Peyer's patch (tissue), 4 donors: ENCODE results near the gene LARP4B. TPM values are rescaled to one million over a fixed set of nuclear protein-coding genes. Genes with fewer than 3 reads are reported as not detected.
A peak's percentile ranks its signal among the peaks of the same experiment; 100 is the strongest.

Experiments used
- DNase-seq, 3 donors: peaks; one replicate each; pipeline ENCODE4 v3.0.0-alpha.2; 2017 to 2019
- H3K27ac ChIP-seq, 4 donors: fragments of 200-600 bp; sonication (generic); one replicate each; pipeline ENCODE4 v1.5.1; 2016 to 2019
- H3K27me3 ChIP-seq, 2 donors: fragments of 200-600 bp; sonication (generic); one replicate each; pipeline ENCODE4 v1.5.1; 2019
- H3K36me3 ChIP-seq, 3 donors: fragments of 200-600 bp; sonication (generic); one replicate each; pipeline ENCODE4 v1.5.1; 2016 to 2019
- H3K4me1 ChIP-seq, 4 donors: fragments of 200-600 bp; sonication (generic); one replicate each; pipeline ENCODE4 v1.5.1; 2016 to 2019
- H3K4me3 ChIP-seq, 4 donors: fragments of 200-600 bp; sonication (generic); 1 replicate in 3 of 4; 2 replicates in 1 of 4; pipeline ENCODE4 v1.5.1; 2016 to 2019; ENCODE audit warnings: mild to moderate bottlenecking in 1 of 4
- H3K9me3 ChIP-seq, 4 donors: fragments of 200-600 bp; sonication (generic); one replicate each; pipeline ENCODE4 v1.5.1; 2016 to 2019; ENCODE audit warnings: mild to moderate bottlenecking in 1 of 4
- CTCF ChIP-seq, 6 experiments: fragments of 450-650 bp in 4 of 6; fragments of 200-600 bp in 2 of 6; sonication (generic) in 1 of 6; IDR thresholded peaks; one replicate each; pipeline ENCODE4 v1.5.1; 2017 to 2019; ENCODE audit warnings: antibody characterized with exemption in 6 of 6, mild to moderate bottlenecking in 3 of 6, moderate library complexity in 1 of 6
- POLR2A ChIP-seq, 2 donors: fragments of 450-650 bp; IDR thresholded peaks; one replicate each; pipeline ENCODE4 v1.5.1; 2017; ENCODE audit warnings: antibody characterized with exemption in 2 of 2, mild to moderate bottlenecking in 2 of 2, moderate library complexity in 2 of 2
- total RNA-seq, 4 donors: library from RNA; depleted of rRNA; stranded (reverse); fragments of >200 nt; gene quantifications; one replicate each; pipeline ENCODE4 v1.1.0, GENCODE V29; 2016

LARP4B gene
- total RNA-seq, 4 donors from 2014 or later = 77.2 to 106 (median 93.3) TPM

- no peaks in the 10 kb centered on the region for H3K36me3 ChIP-seq
- no peak for TF ChIP-seq POLR2A (IDR thresholded peaks at IDR 0.05)
- no peak for TF ChIP-seq CTCF (IDR thresholded peaks at IDR 0.05)
- H3K27me3 ChIP-seq = no peaks in the 10 kb centered on the region
- H3K4me1 ChIP-seq = peaks cover 0 to 17% (median 0%) of the 10 kb centered on the region in 4 donors
- no peak overlapping the region for H3K4me3 ChIP-seq
- DNase-seq = peak in 1 of 3 donors; percentile 45
- no peak overlapping the region for H3K27ac ChIP-seq
- peaks cover 0 to 6% (median 3%) of the 10 kb centered on the region in 4 donors for H3K9me3 ChIP-seq
Observed at GRCh38 chr10:974038-974784, 42.7 kb upstream of the LARP4B start.

- no peaks in the 10 kb centered on the region for H3K36me3 ChIP-seq
- TF ChIP-seq POLR2A (IDR thresholded peaks at IDR 0.05) = no peak
- H3K4me3 ChIP-seq = no peak overlapping the region
- no peaks in the 10 kb centered on the region for H3K27me3 ChIP-seq
- DNase-seq = peak in 1 of 3 donors; percentile 36
- no peak overlapping the region for H3K27ac ChIP-seq
- no peaks in the 10 kb centered on the region for H3K9me3 ChIP-seq
- peaks cover 0 to 17% (median 0%) of the 10 kb centered on the region in 4 donors for H3K4me1 ChIP-seq
Observed at GRCh38 chr10:972763-973162, 41.3 kb upstream of the LARP4B start.

- H3K36me3 ChIP-seq = no peaks in the 10 kb centered on the region
- H3K27me3 ChIP-seq = no peaks in the 10 kb centered on the region
- no peak overlapping the region for H3K27ac ChIP-seq
- peaks cover 0 to 17% (median 0%) of the 10 kb centered on the region in 4 donors for H3K4me1 ChIP-seq
- no peaks in the 10 kb centered on the region for H3K9me3 ChIP-seq
- H3K4me3 ChIP-seq = no peak overlapping the region
- peak in 1 of 3 donors; percentile 41 for DNase-seq
- TF ChIP-seq CTCF (IDR thresholded peaks at IDR 0.05) (no peak), POLR2A (IDR thresholded peaks at IDR 0.05) (no peak)
Observed at GRCh38 chr10:971613-972012, 40.1 kb upstream of the LARP4B start.

GRCh38 chr10:971150-971542 lies 39.6 kb upstream of the LARP4B start:
- H3K36me3 ChIP-seq = no peaks in the 10 kb centered on the region
- TF ChIP-seq CTCF (IDR thresholded peaks at IDR 0.05) (no peak), POLR2A (IDR thresholded peaks at IDR 0.05) (no peak)
- DNase-seq = peak in 1 of 3 donors; percentile 48
- no peaks in the 10 kb centered on the region for H3K9me3 ChIP-seq
- H3K4me3 ChIP-seq = no peak overlapping the region
- peak overlapping the region in 1 of 4 donors; percentile 6 for H3K27ac ChIP-seq
- no peaks in the 10 kb centered on the region for H3K27me3 ChIP-seq
- H3K4me1 ChIP-seq = peaks cover 0 to 17% (median 0%) of the 10 kb centered on the region in 4 donors

- H3K27ac ChIP-seq = peak overlapping the region in 2 of 4 donors; percentile 6 to 37
- H3K27me3 ChIP-seq = no peaks in the 10 kb centered on the region
- no peaks in the 10 kb centered on the region for H3K9me3 ChIP-seq
- no peaks in the 10 kb centered on the region for H3K36me3 ChIP-seq
- peak in 1 of 3 donors; percentile 69 for DNase-seq
- no peak overlapping the region for H3K4me3 ChIP-seq
- no peak for TF ChIP-seq CTCF (IDR thresholded peaks at IDR 0.05)
- TF ChIP-seq POLR2A (IDR thresholded peaks at IDR 0.05) = no peak
- peaks cover 0 to 17% (median 0%) of the 10 kb centered on the region in 4 donors for H3K4me1 ChIP-seq
Observed at GRCh38 chr10:970311-971149, 39.0 kb upstream of the LARP4B start.
